ENCODE measurements around the gene SHISA4.

- no peak for TF ChIP-seq EZH2 (IDR thresholded peaks at IDR 0.05)
- TF ChIP-seq POLR2AphosphoS5 (IDR thresholded peaks at IDR 0.05; ENCODE audit: borderline replicate concordance, low read depth, low read length), result no peak
- no peak for TF ChIP-seq FOXP2 (optimal IDR thresholded peaks at IDR 0.05; ENCODE audit: control extremely low read depth, extremely low read length, insufficient read depth)
These were observed 7.6 kb upstream of the SHISA4 start for GRCh38 chr1:201880928-201881571.
